Activated CD4-positive, alpha-beta memory T cell treated with anti-CD3 and anti-CD28 coated beads, Interleukin-2, amount 10 ng/mL, durations not matched to agents 7 days and 5 days (primary cell): ENCODE results near the gene PARP4. TPM values are rescaled to one million over a fixed set of nuclear protein-coding genes. Genes with fewer than 3 reads are reported as not detected.
"Not testable (repeated sequence)": the region's sequence is repeated elsewhere in the genome, so short reads cannot be mapped to it uniquely, and the experiment has no call there.

Source experiments
- CTCF ChIA-PET: fragments of 350-600 bp; sonication (Branson Sonifier 250); formaldehyde crosslinking; loops from one replicate; lab custom pipeline; 2021; ENCODE audit warnings: antibody characterized with exemption, inconsistent platforms; lab: Charles Lee
- POLR2A ChIA-PET: fragments of 350-600 bp; sonication (Branson Sonifier 250); formaldehyde crosslinking; loops from one replicate; lab custom pipeline; 2021; ENCODE audit warnings: antibody characterized with exemption; lab: Charles Lee
- DNase-seq: peaks from one replicate; pipeline ENCODE4 v3.0.0-alpha.2; 2020
- H3K27ac Mint-ChIP-seq: one replicate; pipeline ENCODE4 v1.8.0; 2021; ENCODE audit warnings: mild to moderate bottlenecking, mixed read lengths
- H3K27me3 Mint-ChIP-seq: one replicate; pipeline ENCODE4 v1.8.0; 2021; ENCODE audit warnings: mixed read lengths
- H3K36me3 Mint-ChIP-seq: one replicate; pipeline ENCODE4 v1.8.0; 2021; ENCODE audit warnings: low read depth, mixed read lengths
- H3K4me1 Mint-ChIP-seq: one replicate; pipeline ENCODE4 v1.8.0; 2021; ENCODE audit warnings: mixed read lengths
- H3K4me3 Mint-ChIP-seq: one replicate; pipeline ENCODE4 v1.8.0; 2021; ENCODE audit warnings: mild to moderate bottlenecking, mixed read lengths
- H3K9me3 Mint-ChIP-seq: one replicate; pipeline ENCODE4 v1.8.0; 2021; ENCODE audit warnings: mixed read lengths
- total RNA-seq, 2 experiments: library from RNA; stranded (reverse); gene quantifications; one replicate each; pipeline ENCODE4 v1.2.3, GENCODE V29; 2021

PARP4 gene
- total RNA-seq, 2 experiments from 2014 or later = 72.2 to 76.4 TPM

DNA sequence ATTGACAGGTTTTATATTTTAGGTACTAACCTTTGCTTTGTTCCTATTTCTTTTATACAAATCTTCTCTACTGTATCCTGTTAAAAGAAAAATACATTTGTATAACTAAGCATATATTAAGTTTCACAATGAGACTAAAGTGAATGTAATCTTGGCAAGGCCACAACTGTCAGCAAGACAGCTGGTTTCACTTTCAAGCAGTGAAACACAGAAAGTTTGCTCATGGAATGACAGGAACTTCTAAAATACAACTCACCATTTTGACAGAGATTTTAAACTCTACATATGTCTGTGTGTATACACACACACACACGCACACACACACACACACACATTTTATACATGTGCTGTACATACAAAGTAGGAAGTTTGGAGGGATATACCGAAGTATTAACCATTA, 53.3 kb downstream of the PARP4 start:
- no peak for DNase-seq
- no peaks in the 10 kb centered on the region for H3K9me3 Mint-ChIP-seq

DNA sequence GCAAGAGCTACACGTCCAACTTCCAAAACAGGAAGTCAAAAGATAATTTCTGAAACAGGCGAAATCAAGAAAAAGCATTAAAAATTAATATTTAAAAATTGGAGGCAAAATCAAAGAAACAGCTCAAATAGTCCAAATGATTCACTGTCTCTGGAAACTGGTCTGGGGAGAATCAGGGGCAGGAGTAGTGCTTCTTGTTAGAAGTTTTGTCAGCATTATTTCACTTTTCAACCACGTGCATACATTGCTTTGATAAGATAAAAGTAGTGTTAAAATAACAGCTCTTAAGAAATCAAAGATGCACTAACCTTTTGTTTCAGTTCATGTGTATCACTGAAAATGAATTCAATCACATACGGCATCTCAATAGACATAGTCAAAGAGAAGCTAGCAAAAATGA, 53.8 kb downstream of the PARP4 start:
- Mint-ChIP-seq H3K4me1 (peaks cover 30% of the 10 kb centered on the region), H3K9me3 (no peaks in the 10 kb centered on the region), H3K27ac (peak overlapping the region; percentile 10), H3K36me3 (peaks cover 72% of the 10 kb centered on the region), H3K4me3 (no peak overlapping the region), H3K27me3 (no peaks in the 10 kb centered on the region)
- ChIA-PET CTCF (interaction anchor here (1.1 kb wide), 1 partner anchor 19 kb away, joined by 3 read pairs; no protein-coding TSS in a partner anchor), POLR2A (no interaction called here)
- no peak for DNase-seq

More for the DNA sequence above, 53.3 kb downstream of the PARP4 start:
- POLR2A ChIA-PET = no interaction called here
- no peaks in the 10 kb centered on the region for H3K27me3 Mint-ChIP-seq
- H3K4me3 Mint-ChIP-seq = no peak overlapping the region
- H3K36me3 Mint-ChIP-seq = peaks cover 73% of the 10 kb centered on the region
- H3K27ac Mint-ChIP-seq = peak overlapping the region; percentile 75
- CTCF ChIA-PET = interaction anchor here (1.1 kb wide), 1 partner anchor 20 kb away, joined by 3 read pairs; no protein-coding TSS in a partner anchor
- peaks cover 31% of the 10 kb centered on the region for H3K4me1 Mint-ChIP-seq

DNA sequence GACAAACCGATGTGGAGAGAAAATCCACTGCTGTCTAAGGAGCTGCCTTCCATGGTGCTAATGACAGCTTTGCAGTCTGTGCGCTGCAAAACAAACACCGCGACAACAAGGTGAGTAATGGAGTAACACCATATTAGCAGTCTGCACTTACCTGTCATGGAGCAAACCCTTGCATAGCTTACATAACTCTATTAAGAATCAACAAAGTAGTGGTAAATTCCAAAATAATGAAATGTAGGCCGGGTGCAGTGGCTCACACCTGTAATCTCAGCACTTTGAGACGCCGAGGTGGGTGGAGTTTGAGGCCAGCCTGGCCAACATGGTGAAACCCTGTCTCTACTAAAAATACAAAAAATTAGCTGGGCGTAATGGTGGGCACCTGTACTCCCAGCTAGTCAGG, 56.2 kb downstream of the PARP4 start:
- no peak overlapping the region for H3K27ac Mint-ChIP-seq
- no peak overlapping the region for H3K4me3 Mint-ChIP-seq
- H3K9me3 Mint-ChIP-seq = no peaks in the 10 kb centered on the region
- peaks cover 63% of the 10 kb centered on the region for H3K36me3 Mint-ChIP-seq
- H3K27me3 Mint-ChIP-seq = no peaks in the 10 kb centered on the region
- POLR2A ChIA-PET = no interaction called here
- no peak for DNase-seq
- CTCF ChIA-PET = no interaction called here
- H3K4me1 Mint-ChIP-seq = peaks cover 23% of the 10 kb centered on the region

DNA sequence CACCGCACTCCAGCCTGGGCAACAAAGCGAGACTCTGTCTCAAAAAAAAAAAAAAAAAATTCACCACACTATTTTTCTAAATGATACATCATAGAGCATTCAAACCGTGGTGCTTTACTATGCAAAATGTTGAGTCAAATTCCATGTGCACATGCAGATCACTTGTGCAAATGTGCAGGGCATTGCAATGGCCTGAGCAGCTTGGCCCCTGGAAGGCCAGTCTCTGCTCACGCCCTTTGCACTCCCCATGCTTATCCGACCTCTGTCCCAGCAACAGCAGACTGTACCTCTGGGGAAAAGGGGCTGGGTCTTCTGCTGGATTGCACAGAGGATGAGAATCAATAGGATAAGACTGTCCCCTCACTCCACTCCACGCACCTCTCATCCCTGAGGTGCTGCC, 58.5 kb downstream of the PARP4 start:
- Mint-ChIP-seq H3K9me3 (no peaks in the 10 kb centered on the region), H3K27ac (no peak overlapping the region), H3K4me1 (peaks cover 9% of the 10 kb centered on the region), H3K4me3 (no peak overlapping the region), H3K27me3 (no peaks in the 10 kb centered on the region), H3K36me3 (peaks cover 63% of the 10 kb centered on the region)
- POLR2A ChIA-PET = no interaction called here
- CTCF ChIA-PET = interaction anchor here (0.7 kb wide), 1 partner anchor 8 kb away, joined by 3 read pairs; no protein-coding TSS in a partner anchor
- no peak for DNase-seq

DNA sequence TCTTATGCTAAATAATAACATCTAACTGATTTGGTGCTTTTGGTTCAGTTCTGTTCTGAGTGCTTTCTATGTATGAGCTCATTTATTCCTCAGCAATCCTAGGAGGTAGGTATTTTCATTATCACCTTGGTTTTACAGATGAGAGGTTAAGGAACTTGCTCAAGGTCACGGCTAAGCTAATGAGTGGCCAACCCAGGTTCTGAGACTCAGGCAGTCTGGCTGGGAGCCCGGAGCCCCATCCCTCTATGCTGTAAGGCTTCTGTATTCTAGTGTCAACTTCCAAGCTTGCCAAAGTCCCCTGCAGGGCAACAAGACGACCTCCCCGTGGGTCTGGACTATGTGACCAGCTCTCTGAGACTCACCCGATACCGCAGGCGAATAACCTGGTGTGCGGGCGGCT, 60.5 kb downstream of the PARP4 start:
- Mint-ChIP-seq H3K27me3 (no peaks in the 10 kb centered on the region), H3K4me3 (no peak overlapping the region), H3K9me3 (no peaks in the 10 kb centered on the region), H3K36me3 (peaks cover 66% of the 10 kb centered on the region), H3K4me1 (peaks cover 1% of the 10 kb centered on the region), H3K27ac (no peak overlapping the region)
- DNase-seq = no peak
- CTCF ChIA-PET = no interaction called here
- POLR2A ChIA-PET = no interaction called here

DNA sequence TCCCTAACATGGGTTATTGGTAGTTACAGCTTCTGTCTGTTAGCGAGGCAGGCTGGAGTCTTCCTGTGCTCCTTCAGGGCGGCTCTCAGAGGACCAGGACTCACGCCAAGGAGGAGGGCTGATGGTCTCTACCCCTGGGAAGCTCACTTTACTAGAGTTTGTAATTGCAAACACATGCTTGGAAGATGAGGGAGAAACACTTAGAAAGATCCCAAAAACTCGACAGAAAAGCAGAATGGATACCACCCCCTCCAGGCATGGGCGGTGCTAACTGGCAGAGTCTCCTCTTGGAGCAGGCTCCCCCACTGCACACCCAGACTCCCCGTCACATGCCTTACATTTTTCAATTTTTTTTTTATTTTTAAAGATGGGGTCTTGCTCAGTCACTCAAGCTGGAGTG, 62.0 kb downstream of the PARP4 start:
- ChIA-PET CTCF (no interaction called here), POLR2A (no interaction called here)
- no peak for DNase-seq
- peaks cover 64% of the 10 kb centered on the region for H3K36me3 Mint-ChIP-seq
- H3K4me1 Mint-ChIP-seq = peaks cover 1% of the 10 kb centered on the region
- H3K4me3 Mint-ChIP-seq = no peak overlapping the region
- no peaks in the 10 kb centered on the region for H3K27me3 Mint-ChIP-seq
- no peaks in the 10 kb centered on the region for H3K9me3 Mint-ChIP-seq
- H3K27ac Mint-ChIP-seq = no peak overlapping the region

DNA sequence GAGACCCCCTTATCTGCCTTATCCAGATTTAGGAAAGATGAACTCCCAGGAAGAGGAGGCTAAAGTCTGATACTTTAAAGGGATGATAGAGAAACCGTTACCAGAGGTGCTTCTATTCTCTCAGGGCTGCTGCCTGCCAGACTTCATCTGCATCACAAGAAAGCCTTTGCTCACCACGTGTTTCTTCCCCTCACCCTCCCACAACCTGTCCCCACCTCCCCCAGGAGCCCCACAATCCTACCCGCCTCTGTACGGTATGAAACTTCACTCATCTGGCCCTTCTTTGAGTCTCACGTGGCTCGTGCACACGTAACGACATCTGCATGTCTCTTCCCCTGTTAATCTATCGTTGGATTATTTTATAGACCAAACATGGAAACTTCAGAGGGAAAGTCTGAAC, 67.7 kb downstream of the PARP4 start:
- DNase-seq, CTCF ChIA-PET, H3K4me3 Mint-ChIP-seq, H3K4me1 Mint-ChIP-seq, H3K27me3 Mint-ChIP-seq, POLR2A ChIA-PET, H3K9me3 Mint-ChIP-seq, H3K27ac Mint-ChIP-seq: not testable (repeated sequence)
- H3K36me3 Mint-ChIP-seq = peaks cover 60% of the 10 kb centered on the region

DNA sequence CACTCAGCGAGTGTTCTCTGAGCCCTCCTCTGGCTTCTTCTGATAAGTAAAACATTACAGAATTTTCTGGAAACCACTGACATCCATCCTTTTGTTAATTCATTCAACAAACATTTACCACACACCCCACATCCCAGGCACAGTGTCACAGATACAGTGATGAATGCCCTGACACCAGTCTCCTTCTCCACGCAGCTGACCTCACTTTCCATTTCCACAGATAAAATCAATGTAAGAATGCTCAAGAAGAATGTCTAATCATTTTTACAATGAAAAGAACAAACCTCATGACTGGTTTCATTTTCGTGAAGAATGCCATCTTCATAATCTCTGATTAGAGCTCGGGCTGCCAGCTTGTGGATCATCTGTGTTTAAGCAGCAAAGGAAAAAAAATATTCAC, 69.2 kb downstream of the PARP4 start:
- no peak for DNase-seq
- CTCF ChIA-PET = no interaction called here
- Mint-ChIP-seq H3K4me1 (no peaks in the 10 kb centered on the region), H3K27me3 (no peaks in the 10 kb centered on the region), H3K9me3 (no peaks in the 10 kb centered on the region), H3K27ac (no peak overlapping the region), H3K4me3 (no peak overlapping the region), H3K36me3 (peaks cover 61% of the 10 kb centered on the region)
- POLR2A ChIA-PET = no interaction called here

DNA sequence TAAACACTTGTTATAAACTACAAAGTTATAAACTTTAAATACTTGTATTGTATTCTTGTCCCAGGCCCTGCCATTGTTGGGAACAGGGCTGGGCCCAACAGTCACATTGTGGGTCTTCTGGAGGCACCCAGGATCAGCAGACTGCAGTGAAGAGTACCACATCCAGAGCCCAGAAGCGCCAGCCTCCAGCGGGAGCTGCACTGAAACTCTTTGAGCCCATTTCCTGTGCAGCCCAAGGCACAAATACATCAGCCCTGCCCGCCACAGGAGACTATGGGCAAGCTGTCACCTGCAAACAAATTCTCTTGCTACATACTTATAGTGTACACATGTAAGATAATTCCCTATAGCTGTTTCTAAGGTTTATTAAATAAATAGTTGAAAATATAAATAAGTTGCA, 86.5 kb downstream of the PARP4 start:
- H3K9me3 Mint-ChIP-seq, CTCF ChIA-PET, H3K27me3 Mint-ChIP-seq, POLR2A ChIA-PET, DNase-seq, H3K27ac Mint-ChIP-seq, H3K4me3 Mint-ChIP-seq, H3K4me1 Mint-ChIP-seq: not testable (repeated sequence)
- peaks cover 59% of the 10 kb centered on the region for H3K36me3 Mint-ChIP-seq

DNA sequence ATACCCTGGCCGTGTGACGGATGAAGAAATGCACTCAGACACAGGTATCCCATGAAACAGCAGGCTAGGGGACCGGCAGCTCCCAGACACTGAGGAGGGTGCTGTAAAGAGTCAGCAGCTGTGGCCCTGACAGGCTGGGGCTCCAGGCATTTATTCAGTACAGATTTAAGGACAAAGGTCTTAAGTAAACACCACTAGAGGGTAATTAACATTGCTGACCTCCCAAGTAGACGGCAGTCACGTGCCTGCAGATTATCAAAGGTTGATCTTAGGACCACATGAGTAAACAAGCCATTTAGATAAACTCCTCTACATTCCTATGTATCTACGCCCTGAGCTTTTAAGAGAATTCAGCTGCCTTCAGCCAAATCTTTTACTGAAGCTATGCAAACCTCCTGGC, 92.9 kb downstream of the PARP4 start:
- CTCF ChIA-PET, H3K27me3 Mint-ChIP-seq, H3K4me3 Mint-ChIP-seq, H3K27ac Mint-ChIP-seq, DNase-seq, H3K9me3 Mint-ChIP-seq, POLR2A ChIA-PET, H3K4me1 Mint-ChIP-seq: not testable (repeated sequence)
- H3K36me3 Mint-ChIP-seq = peaks cover 46% of the 10 kb centered on the region

DNA sequence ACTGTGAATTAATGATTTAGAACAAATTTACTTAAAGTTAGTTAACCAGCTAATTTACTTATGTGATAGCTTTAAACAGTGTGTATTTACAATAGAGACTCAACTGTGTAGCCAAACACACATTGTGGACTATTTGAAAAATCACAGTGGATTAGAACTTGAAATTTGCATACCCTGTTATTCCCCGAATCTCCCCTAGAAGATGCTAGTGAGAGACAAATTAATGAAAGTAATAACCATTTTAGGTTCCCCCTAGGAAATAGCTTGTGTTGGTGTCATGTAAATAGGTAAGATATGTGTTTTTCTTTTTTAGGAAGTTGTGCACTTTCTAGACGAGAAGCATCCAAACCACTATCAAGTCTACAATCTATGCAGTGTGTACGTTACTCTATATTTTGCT, 104.7 kb downstream of the PARP4 start:
- no peak overlapping the region for H3K4me3 Mint-ChIP-seq
- H3K27me3 Mint-ChIP-seq = peaks cover 38% of the 10 kb centered on the region
- ChIA-PET CTCF (no interaction called here), POLR2A (no interaction called here)
- no peak for DNase-seq
- H3K36me3 Mint-ChIP-seq = no peaks in the 10 kb centered on the region
- H3K4me1 Mint-ChIP-seq = peaks cover 2% of the 10 kb centered on the region
- H3K9me3 Mint-ChIP-seq = no peaks in the 10 kb centered on the region
- H3K27ac Mint-ChIP-seq = no peak overlapping the region

DNA sequence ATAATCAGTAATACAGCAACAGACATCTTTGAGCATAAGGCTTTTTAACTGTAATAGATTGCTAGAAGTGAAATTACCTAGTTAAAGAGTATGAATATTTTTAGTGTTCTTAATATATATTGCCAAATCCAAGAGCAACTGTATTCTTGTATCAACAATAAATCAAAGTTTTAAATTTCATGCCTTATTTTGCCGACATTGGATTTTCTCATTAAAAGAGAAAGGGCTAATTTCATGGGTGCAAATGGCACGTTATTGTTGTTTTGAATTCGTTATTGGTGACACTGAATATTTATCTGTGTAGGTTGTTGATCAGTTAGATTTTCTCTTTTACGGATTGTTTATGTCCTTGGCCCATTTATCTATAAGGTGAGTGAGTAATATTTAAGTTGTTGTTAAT, 106.1 kb downstream of the PARP4 start:
- H3K27ac Mint-ChIP-seq = no peak overlapping the region
- no peaks in the 10 kb centered on the region for H3K9me3 Mint-ChIP-seq
- POLR2A ChIA-PET = no interaction called here
- no peak overlapping the region for H3K4me3 Mint-ChIP-seq
- H3K27me3 Mint-ChIP-seq = peaks cover 36% of the 10 kb centered on the region
- CTCF ChIA-PET = no interaction called here
- no peak for DNase-seq
- H3K4me1 Mint-ChIP-seq = peaks cover 2% of the 10 kb centered on the region
- no peaks in the 10 kb centered on the region for H3K36me3 Mint-ChIP-seq

DNA sequence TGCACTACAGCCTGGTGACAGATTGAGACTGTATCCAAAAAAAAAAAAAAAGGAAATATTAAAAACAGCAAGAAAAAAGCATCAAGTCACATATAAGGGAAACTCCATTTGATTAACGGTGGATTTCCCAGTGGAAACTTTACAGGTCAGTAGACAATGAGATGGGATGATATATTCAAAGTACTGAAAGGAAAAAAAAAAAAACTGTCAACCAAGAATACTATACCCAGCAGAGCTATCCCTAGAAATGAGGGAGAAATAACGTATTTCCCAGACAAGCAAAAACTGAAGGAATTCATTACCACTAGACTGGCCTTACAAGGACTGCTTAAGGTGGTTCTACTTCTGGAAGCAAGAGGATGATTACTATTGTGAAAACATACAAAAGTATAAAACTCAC, 115.8 kb downstream of the PARP4 start:
- Mint-ChIP-seq H3K27ac (no peak overlapping the region), H3K4me3 (no peak overlapping the region), H3K27me3 (peaks cover 2% of the 10 kb centered on the region), H3K9me3 (peaks cover 14% of the 10 kb centered on the region), H3K4me1 (no peaks in the 10 kb centered on the region), H3K36me3 (no peaks in the 10 kb centered on the region)
- no peak for DNase-seq
- CTCF ChIA-PET = no interaction called here
- POLR2A ChIA-PET = no interaction called here

DNA sequence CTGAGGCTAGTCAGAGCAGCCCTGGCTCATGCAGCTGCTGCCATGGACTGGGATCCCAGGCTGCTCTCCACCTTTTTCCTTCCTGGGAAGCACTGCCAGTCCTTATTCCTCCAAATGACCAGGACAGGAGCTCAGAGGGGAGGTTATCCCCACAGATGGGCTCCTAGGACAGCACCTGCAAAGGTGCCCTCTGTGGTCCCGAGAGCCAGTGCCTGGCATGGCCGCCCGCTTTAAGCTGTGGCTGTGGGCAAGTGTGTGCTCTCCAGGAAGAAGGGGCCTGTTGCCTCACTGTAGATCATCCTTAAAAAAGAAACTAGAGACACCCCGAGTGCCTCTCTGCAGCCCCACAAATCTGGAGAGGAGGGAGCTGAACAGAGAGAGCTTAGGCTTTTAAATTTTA, 119.6 kb downstream of the PARP4 start:
- no peaks in the 10 kb centered on the region for H3K4me1 Mint-ChIP-seq
- peaks cover 11% of the 10 kb centered on the region for H3K9me3 Mint-ChIP-seq
- POLR2A ChIA-PET = no interaction called here
- DNase-seq = no peak
- no peak overlapping the region for H3K4me3 Mint-ChIP-seq
- H3K36me3 Mint-ChIP-seq = no peaks in the 10 kb centered on the region
- CTCF ChIA-PET = no interaction called here
- peaks cover 2% of the 10 kb centered on the region for H3K27me3 Mint-ChIP-seq
- no peak overlapping the region for H3K27ac Mint-ChIP-seq
